B cell (primary cell): ENCODE measurements around the gene IFIT2. TPM values are rescaled to one million over a fixed set of nuclear protein-coding genes. Genes with fewer than 3 reads are reported as not detected.

Experiments used
- ATAC-seq: fragments of 200-7000 bp; cut with Tn5 transposase; one replicate; pipeline ENCODE4 v1.10.0; 2021; ENCODE audit warnings: low read depth, mild to moderate bottlenecking, moderate number of reproducible peaks, moderate library complexity
- CTCF ChIA-PET: fragments of 350-600 bp; sonication (Branson Sonifier 250); formaldehyde crosslinking; loops from one replicate; lab custom pipeline; 2021; ENCODE audit warnings: antibody characterized with exemption, inconsistent platforms; lab: Charles Lee
- POLR2A ChIA-PET: fragments of 350-600 bp; sonication (Branson Sonifier 250); formaldehyde crosslinking; loops from one replicate; lab custom pipeline; 2021; ENCODE audit warnings: antibody characterized with exemption; lab: Charles Lee
- DNase-seq: peaks from one replicate; pipeline ENCODE4 v3.0.0; 2013
- H2AFZ ChIP-seq: 2 replicates; pipeline ENCODE4 v1.6.1; 2012; ENCODE audit warnings: mild to moderate bottlenecking, low read depth, low read length; ENCODE audit not compliant: insufficient read depth, poor library complexity, severe bottlenecking
- H3K27ac ChIP-seq, 2 donors: 1 replicate in 1 of 2; 2 replicates in 1 of 2; pipeline ENCODE4 v1.5.1; 2012 to 2013; ENCODE audit warnings: low read length in 2 of 2, mild to moderate bottlenecking in 2 of 2, moderate library complexity in 1 of 2
- H3K27me3 ChIP-seq, 4 experiments: fragments of 200-600 bp in 1 of 4; sonication (generic) in 1 of 4; replicated peaks in 1 of 4; 1 replicate in 2 of 4; 2 replicates in 2 of 4; pipeline versions ENCODE4 v1.6.1 to v1.7.0; 2013 to 2016; ENCODE audit warnings: low read length in 3 of 4, mild to moderate bottlenecking in 2 of 4, mixed read lengths in 1 of 4, moderate library complexity in 1 of 4; ENCODE audit not compliant: insufficient read depth in 4 of 4, control insufficient read depth in 3 of 4; ENCODE audit errors: control extremely low read depth in 1 of 4
- H3K36me3 ChIP-seq, 2 experiments: replicated peaks in 1 of 2; 1 replicate in 1 of 2; 2 replicates in 1 of 2; pipeline versions ENCODE4 v1.6.1 to v1.7.1; 2013; ENCODE audit warnings: low read length in 1 of 2; ENCODE audit not compliant: insufficient read depth in 2 of 2, control insufficient read depth in 1 of 2; ENCODE audit errors: control extremely low read depth in 1 of 2, extremely low read depth in 1 of 2
- H3K4me1 ChIP-seq, 2 donors: fragments of 200-600 bp in 1 of 2; sonication (generic) in 1 of 2; 1 replicate in 1 of 2; 2 replicates in 1 of 2; pipeline versions ENCODE4 v1.5.1 to v1.6.1; 2013 to 2017; ENCODE audit warnings: low read length in 2 of 2; ENCODE audit not compliant: control insufficient read depth in 2 of 2, insufficient read depth in 2 of 2
- H3K4me2 ChIP-seq: replicated peaks from 2 replicates; pipeline ENCODE3; 2012; ENCODE audit warnings: mild to moderate bottlenecking, low read depth, low read length; ENCODE audit not compliant: poor library complexity, severe bottlenecking
- H3K4me3 ChIP-seq, 5 experiments: fragments of 200-600 bp in 1 of 5; sonication (generic) in 1 of 5; 1 replicate in 3 of 5; 2 replicates in 2 of 5; pipeline versions ENCODE4 v1.5.1 to v1.7.0; 2011 to 2016; ENCODE audit warnings: low read length in 4 of 5, mild to moderate bottlenecking in 4 of 5, low read depth in 2 of 5, control low read depth in 1 of 5, moderate library complexity in 1 of 5; ENCODE audit not compliant: insufficient read depth in 1 of 5; ENCODE audit errors: control extremely low read depth in 1 of 5, extremely low read depth in 1 of 5
- H3K79me2 ChIP-seq: fragments of 200-600 bp; sonication (generic); one replicate; pipeline ENCODE4 v1.6.0; 2016; ENCODE audit warnings: low read length; ENCODE audit not compliant: control insufficient read depth, insufficient read depth
- H3K9ac ChIP-seq: fragments of 200-600 bp; sonication (generic); 2 replicates; pipeline ENCODE4 v1.6.1; 2017; ENCODE audit warnings: mild to moderate bottlenecking, low read length, moderate library complexity
- H3K9me3 ChIP-seq, 3 donors: one replicate each; pipeline versions ENCODE4 v1.6.1 to v1.7.1; 2013; ENCODE audit warnings: low read length in 2 of 3; ENCODE audit not compliant: control insufficient read depth in 2 of 3, insufficient read depth in 1 of 3; ENCODE audit errors: control extremely low read depth in 1 of 3
- H4K20me1 ChIP-seq: 2 replicates; pipeline ENCODE4 v1.6.0; 2012; ENCODE audit warnings: mild to moderate bottlenecking, low read length; ENCODE audit not compliant: insufficient read depth, control insufficient read depth, poor library complexity, severe bottlenecking
- H3K27ac Mint-ChIP-seq: one replicate; pipeline ENCODE4 v1.8.0; 2021; ENCODE audit warnings: mixed read lengths
- H3K27me3 Mint-ChIP-seq: one replicate; pipeline ENCODE4 v1.8.0; 2021; ENCODE audit warnings: mixed read lengths
- H3K4me1 Mint-ChIP-seq: one replicate; pipeline ENCODE4 v1.8.0; 2021; ENCODE audit warnings: mixed read lengths
- H3K4me3 Mint-ChIP-seq: one replicate; pipeline ENCODE4 v1.8.0; 2021; ENCODE audit warnings: mixed read lengths
- H3K9me3 Mint-ChIP-seq: one replicate; pipeline ENCODE4 v1.8.0; 2022; ENCODE audit warnings: mixed read lengths; ENCODE audit not compliant: insufficient read depth
- CTCF ChIP-seq: fragments of 200-600 bp; IDR thresholded peaks from one replicate; pipeline ENCODE4 v1.8.0; 2022; ENCODE audit warnings: antibody characterized with exemption, mild to moderate bottlenecking
- EZH2 ChIP-seq: IDR thresholded peaks from 2 replicates; pipeline ENCODE4 v1.6.1; 2012; ENCODE audit warnings: borderline replicate concordance, low read depth, mild to moderate bottlenecking, moderate library complexity, low read length; ENCODE audit not compliant: insufficient read depth, poor library complexity, severe bottlenecking
- WGBS: methylation state at CpG from one replicate; pipeline ENCODE4 v1.1.5; 2013; ENCODE audit warnings: missing lambda C conversion rate; ENCODE audit not compliant: insufficient coverage; 5-methylcytosine and 5-hydroxymethylcytosine counted together
- intact Hi-C: fragments of 100-400 bp; cut with micrococcal nuclease; formaldehyde crosslinking; loops from one replicate; pipeline ENCODE4 v1.10.0; 2022
- polyA plus RNA-seq: library from polyadenylated mRNA; depleted of rRNA; stranded (reverse); fragments of >200 nt; gene quantifications from 2 replicates; pipeline ENCODE4 v1.2.3, GENCODE V29; 2012
- total RNA-seq, 2 donors: library from RNA; stranded (reverse); fragments of 120-200 nt in 1 of 2; gene quantifications; 1 replicate in 1 of 2; 2 replicates in 1 of 2; pipeline versions ENCODE4 v1.2.3 to v1.2.4, GENCODE V29; 2013 to 2022

The IFIT2 gene
- total and polyA plus RNA-seq, 2 donors (not counting 1 experiment from before 2014, with no cell fraction given) = 3.6 to 12.4 TPM

DNA sequence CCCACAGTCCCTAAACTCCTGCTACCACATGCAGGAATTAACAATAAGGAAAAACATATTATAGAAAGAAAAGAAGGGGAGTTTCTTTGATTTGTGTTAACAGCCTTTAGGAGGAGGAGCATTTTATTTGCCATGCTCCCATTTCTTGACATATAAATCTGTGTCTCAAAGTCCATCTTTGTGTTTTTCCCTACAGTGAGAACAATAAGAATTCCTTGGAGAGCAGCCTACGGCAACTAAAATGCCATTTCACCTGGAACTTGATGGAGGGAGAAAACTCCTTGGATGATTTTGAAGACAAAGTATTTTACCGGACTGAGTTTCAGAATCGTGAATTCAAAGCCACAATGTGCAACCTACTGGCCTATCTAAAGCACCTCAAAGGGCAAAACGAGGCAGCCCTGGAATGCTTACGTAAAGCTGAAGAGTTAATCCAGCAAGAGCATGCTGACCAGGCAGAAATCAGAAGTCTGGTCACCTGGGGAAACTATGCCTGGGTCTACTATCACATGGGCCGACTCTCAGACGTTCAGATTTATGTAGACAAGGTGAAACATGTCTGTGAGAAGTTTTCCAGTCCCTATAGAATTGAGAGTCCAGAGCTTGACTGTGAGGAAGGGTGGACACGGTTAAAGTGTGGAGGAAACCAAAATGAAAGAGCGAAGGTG lies 4.1 kb downstream of the IFIT2 start:
- intact Hi-C loops = no loop called here
- CTCF ChIA-PET = interaction anchor here (0.7 to 0.9 kb wide), 2 partner anchors 9 to 83 kb away, joined by 3 read pairs; no protein-coding TSS in a partner anchor
- Mint-ChIP-seq H3K4me3 (no peak overlapping the region), H3K4me1 (peaks cover 47% of the 10 kb centered on the region), H3K27me3 (no peaks in the 10 kb centered on the region), H3K9me3 (no peaks in the 10 kb centered on the region), H3K27ac (no peak overlapping the region)
- no peak overlapping the region for H3K9ac ChIP-seq
- H3K36me3 ChIP-seq = peaks cover 0 to 35% of the 10 kb centered on the region in 2 experiments
- no peaks in the 10 kb centered on the region for H3K27me3 ChIP-seq
- no peak overlapping the region for H2AFZ ChIP-seq
- H3K27ac ChIP-seq = no peak overlapping the region
- ATAC-seq (no peak), DNase-seq (no peak)
- H3K4me3 ChIP-seq = no peak overlapping the region
- POLR2A ChIA-PET = no interaction called here
- 95% methylated on average over 9 of the region's 9 CpGs for WGBS
- H3K4me2 ChIP-seq = no peak overlapping the region
- peaks cover 11% of the 10 kb centered on the region for H4K20me1 ChIP-seq
- peaks cover 28% of the 10 kb centered on the region for H3K79me2 ChIP-seq
- no peaks in the 10 kb centered on the region for H3K9me3 ChIP-seq
- TF ChIP-seq EZH2 (no peak), CTCF (no peak)
- peaks cover 26 to 27% of the 10 kb centered on the region in 2 donors for H3K4me1 ChIP-seq

- Histone ChIP-seq H3K4me3 (no peak overlapping the region), H3K9ac (no peak overlapping the region), H3K4me1 (peaks cover 21 to 23% of the 10 kb centered on the region in 2 donors), H3K27ac (no peak overlapping the region), H3K27me3 (no peaks in the 10 kb centered on the region), H3K79me2 (peaks cover 28% of the 10 kb centered on the region), H3K36me3 (peaks cover 0 to 35% of the 10 kb centered on the region in 2 experiments), H2AFZ (no peak overlapping the region), H4K20me1 (peaks cover 11% of the 10 kb centered on the region), H3K9me3 (no peaks in the 10 kb centered on the region), H3K4me2 (no peak overlapping the region)
- Mint-ChIP-seq H3K27ac (no peak overlapping the region), H3K4me3 (no peak overlapping the region), H3K27me3 (no peaks in the 10 kb centered on the region), H3K4me1 (peaks cover 41% of the 10 kb centered on the region), H3K9me3 (no peaks in the 10 kb centered on the region)
- no peak for DNase-seq
- TF ChIP-seq CTCF (no peak), EZH2 (no peak)
- ChIA-PET CTCF (no interaction called here), POLR2A (no interaction called here)
- intact Hi-C loops = no loop called here
- WGBS = 100% methylated on average over 6 of the region's 13 CpGs
- ATAC-seq = no peak
These were observed 4.8 kb downstream of the IFIT2 start for GRCh38 chr10:89306434-89307268.
